HG02610 (cell line): ENCODE measurements around the gene CT47B1.
"Not testable (repeated sequence)": the region's sequence is repeated elsewhere in the genome, so short reads cannot be mapped to it uniquely, and the experiment has no call there.

ENCODE experiments used
- ATAC-seq: cut with Tn5 transposase; IDR thresholded peaks from one replicate; pipeline ENCODE4 v1.9.1; 2021; ENCODE audit warnings: mild to moderate bottlenecking, moderate library complexity; ENCODE audit not compliant: unreplicated experiment

CT47B1 gene

GRCh38 chrX:120875766-120876165, at the start of gene CT47B1:
TSS of gene CT47B1 (minus strand) at chrX:120875866. CDS start at chrX:120875670, 196 bp downstream.
- not testable (repeated sequence) for ATAC-seq

- no peak for ATAC-seq
Measured at GRCh38 chrX:120874678-120875557, 748 bp downstream of the CT47B1 start.

GRCh38 chrX:120857240-120857639, 18.4 kb downstream of the CT47B1 start:
- ATAC-seq: no peak

GRCh38 chrX:120840827-120841226, 34.8 kb downstream of the CT47B1 start:
- no peak for ATAC-seq

- no peak for ATAC-seq
Measured at GRCh38 chrX:120839491-120839890, 36.2 kb downstream of the CT47B1 start.

- ATAC-seq: not testable (repeated sequence)
Measured at GRCh38 chrX:120827213-120827612, 48.5 kb downstream of the CT47B1 start.

GRCh38 chrX:120825146-120825545, 50.5 kb downstream of the CT47B1 start:
- ATAC-seq: no peak

GRCh38 chrX:120824021-120824420, 51.6 kb downstream of the CT47B1 start:
- ATAC-seq: no peak

- ATAC-seq: no peak
Measured at GRCh38 chrX:120823556-120823955, 52.1 kb downstream of the CT47B1 start.
